NCI-H128 (cell line): ENCODE measurements around the gene CENPVL1.
A peak's percentile ranks its signal among the peaks of the same experiment; 100 is the strongest.
"Not testable (repeated sequence)": the region's sequence is repeated elsewhere in the genome, so short reads cannot be mapped to it uniquely, and the experiment has no call there.

ENCODE experiments used
- DNase-seq: peaks from one replicate; lab custom pipeline; 2025; ENCODE audit not compliant: unreplicated experiment; lab: John Stamatoyannopoulos, UW

The CENPVL1 gene

GRCh38 chrX:51710277-51711164 lies at the start of gene CENPVL1:
Gene CENPVL1, plus strand, starts transcription at chrX:51710512. Its CDS starts 0 bp downstream, at chrX:51710512.
- not testable (repeated sequence) for DNase-seq

- DNase-seq, result no peak
Measured at GRCh38 chrX:51665981-51666380, 44.3 kb upstream of the CENPVL1 start.

GRCh38 chrX:51679689-51680433 lies 30.5 kb upstream of the CENPVL1 start:
- not testable (repeated sequence) for DNase-seq

GRCh38 chrX:51681808-51682719 lies 28.2 kb upstream of the CENPVL1 start:
- not testable (repeated sequence) for DNase-seq

GRCh38 chrX:51682720-51683062 lies 27.6 kb upstream of the CENPVL1 start, which contains the start of gene CENPVL2:
Gene CENPVL2, minus strand, starts transcription at chrX:51682831. Its CDS starts 0 bp downstream, at chrX:51682831.
- not testable (repeated sequence) for DNase-seq

GRCh38 chrX:51694254-51694653 lies 16.1 kb upstream of the CENPVL1 start:
- no peak for DNase-seq

- no peak for DNase-seq
Measured at GRCh38 chrX:51697397-51697796, 12.9 kb upstream of the CENPVL1 start.

GRCh38 chrX:51712943-51713647 lies 2.8 kb downstream of the CENPVL1 start:
- not testable (repeated sequence) for DNase-seq

- DNase-seq, result no peak
Measured at GRCh38 chrX:51728202-51728601, 17.9 kb downstream of the CENPVL1 start.

GRCh38 chrX:51737091-51737490 lies 26.8 kb downstream of the CENPVL1 start:
- DNase-seq, result no peak

GRCh38 chrX:51742586-51742985 lies 32.3 kb downstream of the CENPVL1 start:
- no peak for DNase-seq

- peak; percentile 12 for DNase-seq
Measured at GRCh38 chrX:51743179-51743957, 33.1 kb downstream of the CENPVL1 start, which contains the start of gene GSPT2. Gene GSPT2, plus strand, starts transcription at chrX:51743442. Its CDS starts 185 bp downstream, at chrX:51743627.

- DNase-seq, result no peak
Measured at GRCh38 chrX:51747671-51748070, 37.4 kb downstream of the CENPVL1 start.

- no peak for DNase-seq
Measured at GRCh38 chrX:51759055-51759839, 48.9 kb downstream of the CENPVL1 start.

GRCh38 chrX:51760657-51761056 lies 50.3 kb downstream of the CENPVL1 start:
- DNase-seq, result no peak
